Liver (tissue), 5 donors: ENCODE data around the gene ZNF587. TPM values are rescaled to one million over a fixed set of nuclear protein-coding genes. Genes with fewer than 3 reads are reported as not detected.

Source experiments
- REST ChIP-seq: IDR thresholded peaks from 2 replicates; pipeline ENCODE4 v1.6.1; 2016; ENCODE audit warnings: antibody characterized with exemption, mild to moderate bottlenecking
- polyA plus RNA-seq, 2 donors: library from polyadenylated mRNA; stranded (reverse) in 1 of 2; unstranded in 1 of 2; fragments of 200-250 nt in 1 of 2; fragments of >200 nt in 1 of 2; fragmentation: Nextera tagmentation in 1 of 2; extraction: Ambion mirVana in 1 of 2; gene quantifications; one replicate each; pipeline versions ENCODE4 v1.2.1 to v1.2.3, GENCODE V29; 2013 to 2015
- total RNA-seq, 2 donors: library from RNA; depleted of rRNA; stranded (reverse); fragments of >200 nt; gene quantifications; one replicate each; pipeline ENCODE4 v1.2.3, GENCODE V29; 2014
- donor health status: healthy.
- donor health status: healthy.
- donor health status: healthy.

Gene ZNF587
- total and polyA plus RNA-seq, 4 donors = 2.7 to 27.8 (median 9.2) TPM

DNA sequence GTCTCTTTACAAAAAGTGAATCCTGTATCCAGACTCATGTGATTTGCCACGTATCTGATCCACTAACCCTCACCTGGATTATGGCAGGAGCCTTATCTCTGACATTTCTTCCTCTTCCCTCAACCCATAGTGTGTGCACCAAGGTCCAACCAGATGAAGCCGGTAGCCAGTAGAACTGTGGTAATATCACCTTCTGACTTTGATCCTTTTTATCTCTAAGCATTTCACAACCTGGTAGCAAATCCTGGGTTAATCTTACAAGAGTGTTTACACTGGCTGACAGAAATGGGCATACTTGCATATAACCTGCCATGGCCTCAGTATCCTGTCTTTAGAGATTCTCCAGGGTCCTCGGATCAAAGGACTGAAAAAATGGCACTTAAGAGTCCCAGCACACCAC, 64.9 kb downstream of the ZNF587 start (continued):
- no peak for TF ChIP-seq REST

Other genes with a start within 250 kb of the ZNF587 start
- gene ZNF530, start 250.0 kb upstream of the ZNF587 start, total RNA-seq = 1 to 10 TPM; 1.4 to 7.1 TPM
- 1 to 10 TPM in 1 of 2 donors, under 1 TPM in 1; 0.86 to 1.4 TPM for gene ZNF530, start 250.0 kb upstream of the ZNF587 start, polyA plus RNA-seq
- 10 to 100 TPM in 1 of 2 donors, 1 to 10 TPM in 1; 6.9 to 12.1 TPM for gene ZNF134, start 235.6 kb upstream of the ZNF587 start, total RNA-seq
- gene ZNF134, start 235.6 kb upstream of the ZNF587 start, polyA plus RNA-seq = 1 to 10 TPM; 1.5 to 4.0 TPM
- 1 to 10 TPM; 4.4 to 7.0 TPM for gene ZNF211, start 216.7 kb upstream of the ZNF587 start, total RNA-seq
- 1 to 10 TPM; 2.0 to 2.3 TPM for gene ZNF211, start 216.7 kb upstream of the ZNF587 start, polyA plus RNA-seq
- gene ZSCAN4, start 180.9 kb upstream of the ZNF587 start, total RNA-seq = not detected
- gene ZSCAN4, start 180.9 kb upstream of the ZNF587 start, polyA plus RNA-seq = not detected
- gene ZNF551, start 167.9 kb upstream of the ZNF587 start, total RNA-seq = 10 to 100 TPM in 1 of 2 donors, 1 to 10 TPM in 1; 3.1 to 10.5 TPM
- 1 to 10 TPM in 1 of 2 donors, under 1 TPM in 1; 0.79 to 1.0 TPM for gene ZNF551, start 167.9 kb upstream of the ZNF587 start, polyA plus RNA-seq
- 1 to 10 TPM; 2.2 to 4.7 TPM for gene ZNF154, start 140.7 kb upstream of the ZNF587 start, total RNA-seq
- gene ZNF154, start 140.7 kb upstream of the ZNF587 start, polyA plus RNA-seq = under 1 TPM; 0.32 to 0.36 TPM
- gene ZNF671, start 122.2 kb upstream of the ZNF587 start, total RNA-seq = 1 to 10 TPM; 2.4 to 9.3 TPM
- gene ZNF671, start 122.2 kb upstream of the ZNF587 start, polyA plus RNA-seq = 1 to 10 TPM in 1 of 2 donors, under 1 TPM in 1; 0.78 to 1.6 TPM
- gene ZNF776, start 103.0 kb upstream of the ZNF587 start, total RNA-seq = 10 to 100 TPM in 1 of 2 donors, 1 to 10 TPM in 1; 8.7 to 20.3 TPM
- 1 to 10 TPM; 2.0 to 4.1 TPM for gene ZNF776, start 103.0 kb upstream of the ZNF587 start, polyA plus RNA-seq
- gene ZNF586, start 80.2 kb upstream of the ZNF587 start, total RNA-seq = 10 to 100 TPM; 10.4 to 11.8 TPM
- gene ZNF586, start 80.2 kb upstream of the ZNF587 start, polyA plus RNA-seq = 1 to 10 TPM; 2.3 to 3.1 TPM
- 10 to 100 TPM in 1 of 2 donors, 1 to 10 TPM in 1; 5.4 to 16.1 TPM for gene ZNF552, start 34.9 kb upstream of the ZNF587 start, total RNA-seq
- gene ZNF552, start 34.9 kb upstream of the ZNF587 start, polyA plus RNA-seq = 1 to 10 TPM; 3.1 to 5.5 TPM
- gene ZNF587B, start 19.6 kb upstream of the ZNF587 start, total RNA-seq = 10 to 100 TPM; 10.2 to 30.2 TPM
- 1 to 10 TPM; 3.0 to 3.6 TPM for gene ZNF587B, start 19.6 kb upstream of the ZNF587 start, polyA plus RNA-seq
- gene ZNF814, start 39.2 kb downstream of the ZNF587 start, total RNA-seq = 10 to 100 TPM in 1 of 2 donors, 1 to 10 TPM in 1; 9.1 to 13.8 TPM
- gene ZNF814, start 39.2 kb downstream of the ZNF587 start, polyA plus RNA-seq = 1 to 10 TPM; 6.9 to 7.3 TPM
- gene ZNF417, start 66.7 kb downstream of the ZNF587 start, total RNA-seq = 10 to 100 TPM; 12.9 to 16.3 TPM
- 1 to 10 TPM; 1.2 to 1.7 TPM for gene ZNF417, start 66.7 kb downstream of the ZNF587 start, polyA plus RNA-seq
- 1 to 10 TPM; 2.6 to 3.1 TPM for gene ZNF418, start 85.5 kb downstream of the ZNF587 start, total RNA-seq
- 1 to 10 TPM in 1 of 2 donors, under 1 TPM in 1; 0.51 to 1.4 TPM for gene ZNF418, start 85.5 kb downstream of the ZNF587 start, polyA plus RNA-seq
- gene ZNF256, start 97.8 kb downstream of the ZNF587 start, total RNA-seq = 1 to 10 TPM; 1.6 to 4.4 TPM
- under 1 TPM; 0.53 to 0.67 TPM for gene ZNF256, start 97.8 kb downstream of the ZNF587 start, polyA plus RNA-seq
- under 1 TPM in 1 of 2 donors, not detected in 1; 0.23 TPM for gene C19orf18, start 124.7 kb downstream of the ZNF587 start, total RNA-seq
- under 1 TPM; 0.14 to 0.58 TPM for gene C19orf18, start 124.7 kb downstream of the ZNF587 start, polyA plus RNA-seq
- gene ZNF606, start 153.0 kb downstream of the ZNF587 start, total RNA-seq = 10 to 100 TPM in 1 of 2 donors, 1 to 10 TPM in 1; 8.7 to 12.8 TPM
- gene ZNF606, start 153.0 kb downstream of the ZNF587 start, polyA plus RNA-seq = 1 to 10 TPM; 3.2 to 4.5 TPM
- gene ZSCAN1, start 184.2 kb downstream of the ZNF587 start, total RNA-seq = not detected
- gene ZSCAN1, start 184.2 kb downstream of the ZNF587 start, polyA plus RNA-seq = under 1 TPM in 1 of 2 donors, not detected in 1; 0.13 TPM
- 1 to 10 TPM in 1 of 2 donors, under 1 TPM in 1; 0.42 to 1.5 TPM for gene ZNF135, start 209.4 kb downstream of the ZNF587 start, total RNA-seq
- gene ZNF135, start 209.4 kb downstream of the ZNF587 start, polyA plus RNA-seq = under 1 TPM; 0.31 to 0.42 TPM
- 10 to 100 TPM; 13.1 to 21.7 TPM for gene ZSCAN18, start 248.4 kb downstream of the ZNF587 start, total RNA-seq
- gene ZSCAN18, start 248.4 kb downstream of the ZNF587 start, polyA plus RNA-seq = 10 to 100 TPM in 1 of 2 donors, 1 to 10 TPM in 1; 2.1 to 10.3 TPM